GM20000 (cell line): ENCODE data around the gene PANK4.

Experiments
- DNase-seq: peaks from one replicate; pipeline ENCODE4 v3.0.0; 2012; ENCODE audit warnings: low spot score
- CTCF ChIP-seq: IDR thresholded peaks from 2 replicates; pipeline ENCODE4 v1.5.1; 2012; ENCODE audit warnings: mild to moderate bottlenecking, control low read depth; ENCODE audit errors: extremely low read depth, missing control alignments

PANK4 gene

GRCh38 chr1:2538376-2538775, 12.0 kb upstream of the PANK4 start:
- TF ChIP-seq CTCF, result no peak
- DNase-seq, result no peak

GRCh38 chr1:2537784-2538115, 11.4 kb upstream of the PANK4 start:
- no peak for TF ChIP-seq CTCF
- DNase-seq, result no peak

GRCh38 chr1:2535981-2536380, 9.6 kb upstream of the PANK4 start:
- no peak for DNase-seq
- TF ChIP-seq CTCF, result no peak

- no peak for TF ChIP-seq CTCF
These were observed 9.1 kb upstream of the PANK4 start for GRCh38 chr1:2535455-2535854.

GRCh38 chr1:2534687-2535441, 8.5 kb upstream of the PANK4 start:
- no peak for TF ChIP-seq CTCF

More at GRCh38 chr1:2535455-2535854, 9.1 kb upstream of the PANK4 start:
- no peak for DNase-seq

GRCh38 chr1:2534315-2534686, 7.9 kb upstream of the PANK4 start:
- DNase-seq, result no peak
- TF ChIP-seq CTCF, result no peak

More at GRCh38 chr1:2534687-2535441, 8.5 kb upstream of the PANK4 start:
- no peak for DNase-seq

GRCh38 chr1:2533365-2533764, 7.0 kb upstream of the PANK4 start:
- no peak for TF ChIP-seq CTCF
- DNase-seq, result no peak
